ENCODE results near the gene NRXN3.

The NRXN3 gene

GRCh38 chr14:78849952-78850351 lies 679.8 kb downstream of the NRXN3 start:
- no peak for DNase-seq

- no peak for DNase-seq
These were observed 681.0 kb downstream of the NRXN3 start for GRCh38 chr14:78851189-78851588.

- DNase-seq: peak; percentile 18
These were observed 681.9 kb downstream of the NRXN3 start for GRCh38 chr14:78852040-78852439.

- no peak for DNase-seq
These were observed 687.8 kb downstream of the NRXN3 start for GRCh38 chr14:78857974-78858373.

- DNase-seq: no peak
These were observed 693.0 kb downstream of the NRXN3 start for GRCh38 chr14:78863143-78863542.

- no peak for DNase-seq
These were observed 702.7 kb downstream of the NRXN3 start for GRCh38 chr14:78872837-78873236.

- DNase-seq: no peak
These were observed 703.4 kb downstream of the NRXN3 start for GRCh38 chr14:78873581-78873980.

GRCh38 chr14:78875049-78875448 lies 704.9 kb downstream of the NRXN3 start:
- no peak for DNase-seq

- no peak for DNase-seq
These were observed 715.7 kb downstream of the NRXN3 start for GRCh38 chr14:78885884-78886283.

- DNase-seq: no peak
These were observed 727.3 kb downstream of the NRXN3 start for GRCh38 chr14:78897443-78897842.

- DNase-seq: no peak
These were observed 731.9 kb downstream of the NRXN3 start for GRCh38 chr14:78902010-78902623.

- peak; percentile 27 for DNase-seq
These were observed 733.9 kb downstream of the NRXN3 start for GRCh38 chr14:78904094-78904493.

- no peak for DNase-seq
These were observed 747.3 kb downstream of the NRXN3 start for GRCh38 chr14:78917462-78917861.

- no peak for DNase-seq
These were observed 751.7 kb downstream of the NRXN3 start for GRCh38 chr14:78921856-78922255.

- no peak for DNase-seq
These were observed 757.1 kb downstream of the NRXN3 start for GRCh38 chr14:78927261-78927660.

GRCh38 chr14:78933166-78933565 lies 763.0 kb downstream of the NRXN3 start:
- no peak for DNase-seq

- DNase-seq: peak; percentile 19
These were observed 763.9 kb downstream of the NRXN3 start for GRCh38 chr14:78933948-78934524.

GRCh38 chr14:78946949-78947348 lies 776.8 kb downstream of the NRXN3 start:
- DNase-seq: no peak

- no peak for DNase-seq
These were observed 777.5 kb downstream of the NRXN3 start for GRCh38 chr14:78947681-78948080.

GRCh38 chr14:78950649-78951048 lies 780.5 kb downstream of the NRXN3 start:
- DNase-seq: no peak

GRCh38 chr14:78951602-78952001 lies 781.4 kb downstream of the NRXN3 start:
- DNase-seq: no peak

GRCh38 chr14:78959674-78960264 lies 789.6 kb downstream of the NRXN3 start:
- DNase-seq: peak; percentile 24

- no peak for DNase-seq
These were observed 797.1 kb downstream of the NRXN3 start for GRCh38 chr14:78967111-78967809.

- DNase-seq: no peak
These were observed 798.1 kb downstream of the NRXN3 start for GRCh38 chr14:78968265-78968664.

Data from DMS153 (cell line).